HCT116 (cell line): Measurements from ENCODE around the gene STON2. TPM values are rescaled to one million over a fixed set of nuclear protein-coding genes. Genes with fewer than 3 reads are reported as not detected.

Source experiments
- ATAC-seq: fragments of 200-7000 bp; cut with Tn5 transposase; 2 replicates; pipeline ENCODE4 v1.9.1; 2020; ENCODE audit warnings: mild to moderate bottlenecking, moderate library complexity
- BruUV-seq: library from RNA; stranded (reverse); fragments of 400-500 nt; replicated peaks from 2 replicates; lab custom pipeline; 2021; lab: Mats Ljungman, UMichigan
- CTCF ChIA-PET: fragments of 300-600 bp; sonication (Branson Sonifier 250); formaldehyde crosslinking; loops from one replicate; lab custom pipeline; 2021; ENCODE audit warnings: antibody characterized with exemption; lab: Charles Lee
- POLR2A ChIA-PET: fragments of 300-600, 350-600 bp; sonication (Branson Sonifier 250); formaldehyde crosslinking; loops from one replicate; lab custom pipeline; 2021; ENCODE audit warnings: antibody characterized with exemption; lab: Charles Lee
- RAD21 ChIA-PET, 2 experiments: fragments of 300-600 bp; sonication (Branson Sonifier 250); formaldehyde crosslinking; loops; one replicate each; lab custom pipeline; 2023; ENCODE audit warnings: low total read pairs in 2 of 2; ENCODE audit not compliant: uncharacterized antibody in 2 of 2, unreplicated experiment in 2 of 2, low non-redundant PET in 1 of 2; lab: Charles Lee
- DNase-seq: peaks from one replicate; pipeline ENCODE4 v3.0.0-alpha.2; 2010; ENCODE audit warnings: low read depth, low spot score
- H2AFZ ChIP-seq: fragments of 200-600 bp; shearing (Covaris generic), sonication (generic); 2 replicates; pipeline ENCODE4 v1.6.1; 2017; ENCODE audit warnings: low read depth, mixed run types, mixed read lengths, antibody characterized with exemption, low read length; ENCODE audit not compliant: poor library complexity, severe bottlenecking
- H3K27ac ChIP-seq: 2 replicates; pipeline ENCODE4 v1.5.1; 2012; ENCODE audit warnings: low read depth, low read length
- H3K27me3 ChIP-seq: fragments of 200-600 bp; sonication (generic); 2 replicates; pipeline ENCODE4 v1.6.1; 2016; ENCODE audit warnings: mixed run types, low read length, mixed read lengths; ENCODE audit not compliant: insufficient read depth
- H3K36me3 ChIP-seq, 2 experiments: fragments of 200-500 bp in 1 of 2; fragments of 200-600 bp in 1 of 2; sonication (Bioruptor generic) in 1 of 2; sonication (generic) in 1 of 2; 2 replicates each; pipeline versions ENCODE4 v1.5.1 to v1.6.1; 2014 to 2016; ENCODE audit warnings: low read length in 2 of 2, inconsistent platforms in 1 of 2, mixed read lengths in 1 of 2, mixed run types in 1 of 2; ENCODE audit not compliant: insufficient read depth in 2 of 2, control insufficient read depth in 1 of 2
- H3K4me1 ChIP-seq, 2 experiments: fragments of 200-600 bp in 1 of 2; sonication (generic) in 1 of 2; 2 replicates each; pipeline versions ENCODE4 v1.5.1 to v1.6.1; 2012 to 2017; ENCODE audit warnings: low read length in 2 of 2, inconsistent platforms in 1 of 2, mild to moderate bottlenecking in 1 of 2, mixed read lengths in 1 of 2, mixed run types in 1 of 2, moderate library complexity in 1 of 2; ENCODE audit not compliant: insufficient read depth in 2 of 2, control insufficient read depth in 1 of 2
- H3K4me2 ChIP-seq: fragments of 200-600 bp; sonication (generic); 2 replicates; pipeline ENCODE4 v1.6.1; 2017; ENCODE audit warnings: mixed run types, low read length, mixed read lengths
- H3K4me3 ChIP-seq, 2 experiments: fragments of 200-600 bp in 1 of 2; sonication (generic) in 1 of 2; replicated peaks in 1 of 2; 2 replicates each; pipeline ENCODE4 v1.5.1; 2011 to 2016; ENCODE audit warnings: low read length in 2 of 2, control low read depth in 1 of 2, low read depth in 1 of 2, mild to moderate bottlenecking in 1 of 2, mixed read lengths in 1 of 2, mixed run types in 1 of 2
- H3K79me2 ChIP-seq: fragments of 200-600 bp; sonication (generic); 2 replicates; pipeline ENCODE4 v1.6.1; 2017; ENCODE audit warnings: mild to moderate bottlenecking, mixed run types, low read length, moderate library complexity, mixed read lengths; ENCODE audit not compliant: insufficient read depth
- H3K9ac ChIP-seq: fragments of 200-600 bp; sonication (generic); 2 replicates; pipeline ENCODE4 v1.6.1; 2016; ENCODE audit warnings: low read length, mixed read lengths
- H3K9me2 ChIP-seq: fragments of 200-600 bp; sonication (generic), shearing (Covaris generic); 2 replicates; pipeline ENCODE4 v1.6.1; 2017; ENCODE audit warnings: mixed run types, mild to moderate bottlenecking, moderate library complexity; ENCODE audit not compliant: insufficient read depth
- H3K9me3 ChIP-seq, 2 experiments: fragments of 200-500 bp in 1 of 2; fragments of 200-600 bp in 1 of 2; sonication (Bioruptor generic) in 1 of 2; sonication (generic) in 1 of 2; 2 replicates each; pipeline ENCODE4 v1.6.1; 2014 to 2017; ENCODE audit warnings: low read length in 2 of 2, mixed read lengths in 2 of 2, inconsistent platforms in 1 of 2, low read depth in 1 of 2, mild to moderate bottlenecking in 1 of 2, mixed run types in 1 of 2, moderate library complexity in 1 of 2; ENCODE audit not compliant: control insufficient read depth in 1 of 2, insufficient read depth in 1 of 2
- H4K20me1 ChIP-seq: fragments of 200-600 bp; sonication (generic), shearing (Covaris generic); 2 replicates; pipeline ENCODE4 v1.6.1; 2017; ENCODE audit warnings: mixed run types, mild to moderate bottlenecking, moderate library complexity; ENCODE audit not compliant: insufficient read depth
- ELF1 ChIP-seq: IDR thresholded peaks from 2 replicates; pipeline ENCODE4 v1.6.1; 2012; ENCODE audit warnings: low read depth, borderline replicate concordance
- EZH2phosphoT487 ChIP-seq: fragments of 200-600 bp; IDR thresholded peaks from 2 replicates; pipeline ENCODE4 v1.6.1; 2018; ENCODE audit warnings: antibody characterized with exemption, borderline replicate concordance
- FOSL1 ChIP-seq: IDR thresholded peaks from 2 replicates; pipeline ENCODE4 v1.6.1; 2012; ENCODE audit warnings: low read depth
- POLR2A ChIP-seq: IDR thresholded peaks from 2 replicates; pipeline ENCODE4 v1.7.0; 2011; ENCODE audit warnings: borderline replicate concordance; ENCODE audit not compliant: insufficient read depth, insufficient read length; ENCODE audit errors: extremely low read depth
- SRF ChIP-seq: IDR thresholded peaks from 2 replicates; pipeline ENCODE4 v1.6.1; 2012; ENCODE audit warnings: low read depth
- YY1 ChIP-seq: IDR thresholded peaks from 2 replicates; pipeline ENCODE4 v1.6.1; 2011; ENCODE audit warnings: low read length, low read depth, moderate library complexity, mild to moderate bottlenecking; ENCODE audit not compliant: insufficient replicate concordance; ENCODE audit errors: extremely low read depth
- ZFX ChIP-seq: fragments of 450-650 bp; IDR thresholded peaks from 2 replicates; pipeline ENCODE4 v1.6.1; 2017
- intact Hi-C: fragments of 100-400 bp; cut with micrococcal nuclease; formaldehyde crosslinking; loops from 2 replicates; pipeline ENCODE4 v1.10.0; 2022
- total RNA-seq: library from RNA; stranded (reverse); gene quantifications from one replicate; pipeline ENCODE4 v1.2.1, GENCODE V29; 2021; ENCODE audit not compliant: unreplicated experiment
- TF ChIP-seq, protein P1 (sequence below): IDR thresholded peaks from 2 replicates; pipeline ENCODE4 v1.6.1; 2012
- TF ChIP-seq, protein P2 (sequence below): IDR thresholded peaks from 2 replicates; pipeline ENCODE4 v1.6.1; 2012; ENCODE audit warnings: low read depth
- TF ChIP-seq, protein P3 (sequence below), 3 experiments: fragments of 200-600 bp in 1 of 3; sonication (generic) in 1 of 3; IDR thresholded peaks in 2 of 3; conservative IDR thresholded peaks in 1 of 3; 2 replicates each; pipeline ENCODE4 v1.5.1; 2012 to 2017; ENCODE audit warnings: low read depth in 2 of 3, low read length in 2 of 3, antibody characterized with exemption in 1 of 3, borderline replicate concordance in 1 of 3, control low read depth in 1 of 3, mild to moderate bottlenecking in 1 of 3, mixed read lengths in 1 of 3, mixed run types in 1 of 3, moderate library complexity in 1 of 3; ENCODE audit not compliant: insufficient read depth in 1 of 3

The STON2 gene
- total RNA-seq, 1 experiment from 2014 or later, result 4.1 TPM

DNA sequence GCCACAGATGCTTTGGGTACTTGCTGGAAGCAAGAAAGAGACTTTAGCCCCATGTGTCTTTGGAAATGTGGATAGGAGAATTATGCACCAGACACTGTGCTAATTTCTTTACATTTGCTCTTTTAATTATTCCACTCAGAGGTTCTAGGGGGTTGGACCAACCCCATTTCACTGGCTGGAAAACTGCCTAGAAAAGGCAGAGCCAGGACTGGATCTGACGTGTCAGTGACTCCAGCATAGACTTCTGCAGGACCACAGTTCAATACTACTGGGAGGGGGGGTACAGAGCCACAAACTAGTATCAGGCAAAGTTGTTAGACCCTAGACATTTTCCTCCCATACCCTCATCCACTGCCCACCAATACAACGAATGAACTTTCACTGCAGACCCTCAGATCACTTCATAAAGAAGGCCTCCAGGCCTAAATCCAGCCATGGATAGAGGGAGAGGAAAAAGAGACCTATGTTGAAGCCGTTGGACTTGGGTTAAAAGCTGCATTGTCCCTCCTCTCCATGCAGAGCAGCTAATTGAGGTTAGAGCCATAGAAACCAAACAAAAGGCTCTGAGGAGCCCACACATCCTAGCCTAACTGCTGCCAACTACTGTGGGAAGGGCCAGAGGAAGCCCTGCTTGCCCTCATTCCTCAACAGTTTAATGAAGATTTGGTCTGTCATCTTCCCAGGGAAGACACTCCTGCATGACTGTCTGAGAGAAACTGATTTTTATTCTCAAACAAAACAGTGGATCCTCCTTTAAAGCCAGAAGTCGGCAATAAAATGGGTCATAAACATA lies 68.7 kb downstream of the STON2 start:
- intact Hi-C loops, result no loop called here
- H4K20me1 ChIP-seq, result no peaks in the 10 kb centered on the region
- DNase-seq, result no peak
- no peaks in the 10 kb centered on the region for H3K9me2 ChIP-seq
- no peaks in the 10 kb centered on the region for H3K79me2 ChIP-seq
- H3K27ac ChIP-seq, result no peak overlapping the region
- H2AFZ ChIP-seq, result no peak overlapping the region
- BruUV-seq, result no TSS peak
- ChIA-PET CTCF (no interaction called here), RAD21 (no interaction called here), POLR2A (no interaction called here)
- ATAC-seq, result no peak
- no peak overlapping the region for H3K4me2 ChIP-seq
- no peaks in the 10 kb centered on the region for H3K27me3 ChIP-seq
- H3K4me3 ChIP-seq, result no peak overlapping the region
- no peaks in the 10 kb centered on the region for H3K4me1 ChIP-seq
- H3K9ac ChIP-seq, result no peak overlapping the region
- no peaks in the 10 kb centered on the region for H3K36me3 ChIP-seq
- TF ChIP-seq, protein P1, sequence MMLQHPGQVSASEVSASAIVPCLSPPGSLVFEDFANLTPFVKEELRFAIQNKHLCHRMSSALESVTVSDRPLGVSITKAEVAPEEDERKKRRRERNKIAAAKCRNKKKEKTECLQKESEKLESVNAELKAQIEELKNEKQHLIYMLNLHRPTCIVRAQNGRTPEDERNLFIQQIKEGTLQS, result no peak
- no peak for TF ChIP-seq ZFX
- no peaks in the 10 kb centered on the region for H3K9me3 ChIP-seq

DNA sequence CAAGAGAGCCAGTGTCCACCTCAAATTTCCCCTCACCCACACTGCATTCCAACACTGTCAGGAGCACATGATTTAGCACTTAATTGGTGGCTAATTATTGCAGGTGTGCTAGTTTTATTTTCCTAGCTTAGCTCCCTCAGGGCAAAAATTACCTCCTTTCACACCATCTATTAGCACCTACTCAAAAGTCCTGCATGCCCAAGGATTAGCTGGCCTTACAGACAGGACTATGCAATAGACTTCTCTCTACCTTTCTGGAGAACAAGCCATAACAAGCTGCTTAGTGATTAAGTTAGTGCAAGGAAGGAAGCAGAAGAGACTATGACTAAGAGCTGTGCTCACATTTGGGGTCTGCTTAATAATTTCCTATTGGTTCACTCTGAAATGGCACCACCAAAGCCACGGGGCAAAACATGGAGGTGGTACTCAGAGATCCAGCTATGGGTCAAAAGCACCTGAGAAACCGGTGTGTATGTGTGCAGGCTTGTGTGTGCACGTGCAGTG lies 69.5 kb downstream of the STON2 start:
- POLR2A ChIA-PET, result no interaction called here
- no peak overlapping the region for H3K4me3 ChIP-seq
- RAD21 ChIA-PET, result no interaction called here

More for the DNA sequence above, 69.5 kb downstream of the STON2 start:
- Histone ChIP-seq H3K9me3 (no peaks in the 10 kb centered on the region), H3K9ac (no peak overlapping the region), H3K4me1 (no peaks in the 10 kb centered on the region), H3K27ac (no peak overlapping the region), H4K20me1 (no peaks in the 10 kb centered on the region), H3K36me3 (no peaks in the 10 kb centered on the region), H3K9me2 (no peaks in the 10 kb centered on the region)
- intact Hi-C loops, result no loop called here
- ATAC-seq (no peak), DNase-seq (no peak)
- no peak for TF ChIP-seq POLR2A
- no peak for TF ChIP-seq EZH2phosphoT487
- TF ChIP-seq SRF, result no peak
- TF ChIP-seq YY1, result no peak
- no peak for TF ChIP-seq ZFX
- TF ChIP-seq ELF1, result no peak
- no peak for TF ChIP-seq FOSL1
- TF ChIP-seq, protein P2, sequence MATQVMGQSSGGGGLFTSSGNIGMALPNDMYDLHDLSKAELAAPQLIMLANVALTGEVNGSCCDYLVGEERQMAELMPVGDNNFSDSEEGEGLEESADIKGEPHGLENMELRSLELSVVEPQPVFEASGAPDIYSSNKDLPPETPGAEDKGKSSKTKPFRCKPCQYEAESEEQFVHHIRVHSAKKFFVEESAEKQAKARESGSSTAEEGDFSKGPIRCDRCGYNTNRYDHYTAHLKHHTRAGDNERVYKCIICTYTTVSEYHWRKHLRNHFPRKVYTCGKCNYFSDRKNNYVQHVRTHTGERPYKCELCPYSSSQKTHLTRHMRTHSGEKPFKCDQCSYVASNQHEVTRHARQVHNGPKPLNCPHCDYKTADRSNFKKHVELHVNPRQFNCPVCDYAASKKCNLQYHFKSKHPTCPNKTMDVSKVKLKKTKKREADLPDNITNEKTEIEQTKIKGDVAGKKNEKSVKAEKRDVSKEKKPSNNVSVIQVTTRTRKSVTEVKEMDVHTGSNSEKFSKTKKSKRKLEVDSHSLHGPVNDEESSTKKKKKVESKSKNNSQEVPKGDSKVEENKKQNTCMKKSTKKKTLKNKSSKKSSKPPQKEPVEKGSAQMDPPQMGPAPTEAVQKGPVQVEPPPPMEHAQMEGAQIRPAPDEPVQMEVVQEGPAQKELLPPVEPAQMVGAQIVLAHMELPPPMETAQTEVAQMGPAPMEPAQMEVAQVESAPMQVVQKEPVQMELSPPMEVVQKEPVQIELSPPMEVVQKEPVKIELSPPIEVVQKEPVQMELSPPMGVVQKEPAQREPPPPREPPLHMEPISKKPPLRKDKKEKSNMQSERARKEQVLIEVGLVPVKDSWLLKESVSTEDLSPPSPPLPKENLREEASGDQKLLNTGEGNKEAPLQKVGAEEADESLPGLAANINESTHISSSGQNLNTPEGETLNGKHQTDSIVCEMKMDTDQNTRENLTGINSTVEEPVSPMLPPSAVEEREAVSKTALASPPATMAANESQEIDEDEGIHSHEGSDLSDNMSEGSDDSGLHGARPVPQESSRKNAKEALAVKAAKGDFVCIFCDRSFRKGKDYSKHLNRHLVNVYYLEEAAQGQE, result no peak
- TF ChIP-seq, protein P3, sequence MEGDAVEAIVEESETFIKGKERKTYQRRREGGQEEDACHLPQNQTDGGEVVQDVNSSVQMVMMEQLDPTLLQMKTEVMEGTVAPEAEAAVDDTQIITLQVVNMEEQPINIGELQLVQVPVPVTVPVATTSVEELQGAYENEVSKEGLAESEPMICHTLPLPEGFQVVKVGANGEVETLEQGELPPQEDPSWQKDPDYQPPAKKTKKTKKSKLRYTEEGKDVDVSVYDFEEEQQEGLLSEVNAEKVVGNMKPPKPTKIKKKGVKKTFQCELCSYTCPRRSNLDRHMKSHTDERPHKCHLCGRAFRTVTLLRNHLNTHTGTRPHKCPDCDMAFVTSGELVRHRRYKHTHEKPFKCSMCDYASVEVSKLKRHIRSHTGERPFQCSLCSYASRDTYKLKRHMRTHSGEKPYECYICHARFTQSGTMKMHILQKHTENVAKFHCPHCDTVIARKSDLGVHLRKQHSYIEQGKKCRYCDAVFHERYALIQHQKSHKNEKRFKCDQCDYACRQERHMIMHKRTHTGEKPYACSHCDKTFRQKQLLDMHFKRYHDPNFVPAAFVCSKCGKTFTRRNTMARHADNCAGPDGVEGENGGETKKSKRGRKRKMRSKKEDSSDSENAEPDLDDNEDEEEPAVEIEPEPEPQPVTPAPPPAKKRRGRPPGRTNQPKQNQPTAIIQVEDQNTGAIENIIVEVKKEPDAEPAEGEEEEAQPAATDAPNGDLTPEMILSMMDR (IDR thresholded peaks at IDR 0.05 in 2 of 3, conservative IDR thresholded peaks at IDR 0.05 in 1 of 3; ENCODE audit: borderline replicate concordance in 1 of 3, insufficient read depth in 1 of 3, low read depth in 2 of 3, low read length in 2 of 3), result no peak
- TF ChIP-seq, all 23 proteins: peak for 0
- Histone ChIP-seq H2AFZ (no peak overlapping the region), H3K4me2 (no peak overlapping the region), H3K79me2 (no peaks in the 10 kb centered on the region), H3K27me3 (no peaks in the 10 kb centered on the region)
- CTCF ChIA-PET, result no interaction called here
- BruUV-seq, result no TSS peak
